ENCODE measurements around the gene GAD2. TPM values are rescaled to one million over a fixed set of nuclear protein-coding genes. Genes with fewer than 3 reads are reported as not detected.
"Not testable (repeated sequence)": the region's sequence is repeated elsewhere in the genome, so short reads cannot be mapped to it uniquely, and the experiment has no call there.

Gene GAD2
- total RNA-seq, 1 donor from 2014 or later, result 14.3 TPM

DNA sequence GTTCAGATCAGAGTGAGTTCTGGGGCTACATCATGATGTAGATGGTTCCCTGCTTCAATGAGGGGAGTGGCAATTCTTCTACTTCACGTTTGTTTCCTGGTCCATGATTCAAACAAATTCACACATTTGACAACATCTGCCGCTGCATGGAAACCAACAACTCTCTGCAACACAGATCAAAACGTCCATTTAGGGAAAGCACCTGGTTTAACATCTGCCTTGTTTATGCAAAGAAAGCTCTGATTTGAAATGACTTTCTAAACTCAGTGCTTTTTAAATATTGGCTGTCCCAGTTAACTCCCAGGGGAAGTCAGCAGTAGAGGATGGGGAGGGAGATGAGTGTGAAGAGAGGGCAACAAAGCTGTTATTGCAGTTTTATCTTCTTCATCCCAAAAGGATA lies 93.8 kb downstream of the GAD2 start:
- DNase-seq (ENCODE audit: low spot score in 2 of 2) (no peak), FAIRE-seq (no peak)

- FAIRE-seq, result no peak
Measured at GRCh38 chr10:26311383-26311940, 94.9 kb downstream of the GAD2 start.

DNA sequence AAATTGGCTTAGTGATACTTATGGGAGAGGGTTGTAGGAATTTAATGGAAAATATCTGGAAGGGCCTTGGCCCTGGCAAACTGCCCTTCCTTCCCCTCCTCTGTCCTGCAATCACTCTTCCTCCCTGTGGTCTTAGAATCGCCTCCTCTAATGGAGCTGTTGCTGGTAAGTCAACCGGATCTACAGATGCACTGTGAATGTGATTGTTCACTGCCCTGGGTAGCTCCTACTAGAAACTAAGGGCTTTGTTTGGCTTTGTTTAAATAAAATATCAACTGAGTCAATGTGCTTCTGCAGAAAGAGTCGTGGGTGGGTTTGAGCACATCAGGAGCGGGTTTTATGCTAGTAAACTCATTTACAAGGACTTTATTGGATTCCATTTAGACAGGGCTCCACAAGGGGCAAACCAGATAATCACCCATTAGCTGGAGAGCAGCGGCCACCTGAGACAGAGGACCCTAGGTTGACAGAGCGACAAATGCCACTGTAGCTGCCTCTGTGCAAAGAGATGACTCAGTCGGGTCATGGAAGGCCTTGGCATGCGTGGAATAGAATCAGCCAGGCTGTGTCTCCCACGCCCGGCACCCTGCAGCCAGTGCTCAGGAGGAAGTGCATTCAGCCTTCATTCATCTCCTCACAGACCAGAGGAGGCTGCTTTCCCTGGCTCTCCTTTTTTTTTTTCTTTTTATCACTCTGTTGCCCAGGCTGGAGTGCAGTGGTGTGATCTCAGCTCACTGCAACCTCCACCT lies 97.9 kb downstream of the GAD2 start:
- no peak for FAIRE-seq
- DNase-seq (ENCODE audit: low spot score in 2 of 2), result no peak

More at GRCh38 chr10:26311383-26311940, 94.9 kb downstream of the GAD2 start:
- DNase-seq (ENCODE audit: low spot score in 2 of 2), result no peak

GRCh38 chr10:26318672-26319071 lies 102.1 kb downstream of the GAD2 start:
- DNase-seq (ENCODE audit: low spot score in 2 of 2), result no peak
- no peak for FAIRE-seq

DNA sequence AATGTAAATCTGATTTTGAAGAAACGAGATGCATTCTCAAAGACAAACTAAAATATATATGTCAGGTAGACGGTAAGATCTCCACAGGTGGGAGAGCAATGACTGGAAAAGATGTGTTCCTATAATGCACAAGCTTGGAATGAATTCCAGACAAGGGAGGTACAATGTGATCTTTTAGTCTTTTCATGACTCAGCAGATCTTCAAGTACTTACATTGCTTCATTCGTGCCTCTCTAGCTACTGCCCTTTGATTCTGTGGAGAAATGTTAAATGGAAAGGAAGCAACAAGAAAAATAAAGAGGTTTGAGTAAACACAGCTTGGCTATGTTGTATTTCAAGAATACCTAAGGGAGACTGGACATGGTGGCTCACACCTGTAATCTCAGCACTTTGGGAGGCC lies 106.6 kb downstream of the GAD2 start:
- FAIRE-seq, result no peak
- no peak for DNase-seq (ENCODE audit: low spot score in 2 of 2)

GRCh38 chr10:26326851-26327250 lies 110.3 kb downstream of the GAD2 start:
- FAIRE-seq (no peak), DNase-seq (ENCODE audit: low spot score in 2 of 2) (no peak)

- FAIRE-seq (no peak), DNase-seq (ENCODE audit: low spot score in 2 of 2) (no peak)
Measured at GRCh38 chr10:26327811-26328210, 111.2 kb downstream of the GAD2 start.

DNA sequence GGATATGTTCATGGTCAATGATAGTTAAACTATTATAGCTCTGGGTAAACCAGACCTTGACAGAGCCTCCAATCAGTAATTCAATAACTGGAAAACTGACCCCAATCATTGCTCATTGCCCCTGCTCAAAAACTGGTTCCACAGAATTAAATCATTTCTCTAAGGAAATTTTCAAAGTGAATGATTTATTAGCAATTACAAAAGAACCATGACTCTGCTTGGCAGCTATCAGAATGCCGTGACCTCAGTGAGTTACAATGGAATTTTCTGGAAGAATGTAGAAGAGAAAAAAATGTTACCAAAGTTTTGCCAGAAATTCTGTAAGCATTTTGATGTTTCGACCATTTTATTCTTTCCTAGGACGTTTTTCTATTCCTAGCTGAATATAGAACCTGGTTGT lies 114.8 kb downstream of the GAD2 start:
- no peak for DNase-seq (ENCODE audit: low spot score in 2 of 2)
- FAIRE-seq, result no peak

- DNase-seq (ENCODE audit: low spot score in 2 of 2) (no peak), FAIRE-seq (no peak)
Measured at GRCh38 chr10:26334232-26334931, 117.8 kb downstream of the GAD2 start.

- DNase-seq (ENCODE audit: low spot score in 2 of 2) (peak in 1 of 2 donors; percentile 16), FAIRE-seq (no peak)
Measured at GRCh38 chr10:26334932-26335573, 118.5 kb downstream of the GAD2 start.

- no peak for DNase-seq (ENCODE audit: low spot score in 2 of 2)
- FAIRE-seq, result no peak
Measured at GRCh38 chr10:26335574-26336093, 119.1 kb downstream of the GAD2 start.

- no peak for FAIRE-seq
- no peak for DNase-seq (ENCODE audit: low spot score in 2 of 2)
Measured at GRCh38 chr10:26336979-26337378, 120.4 kb downstream of the GAD2 start.

DNA sequence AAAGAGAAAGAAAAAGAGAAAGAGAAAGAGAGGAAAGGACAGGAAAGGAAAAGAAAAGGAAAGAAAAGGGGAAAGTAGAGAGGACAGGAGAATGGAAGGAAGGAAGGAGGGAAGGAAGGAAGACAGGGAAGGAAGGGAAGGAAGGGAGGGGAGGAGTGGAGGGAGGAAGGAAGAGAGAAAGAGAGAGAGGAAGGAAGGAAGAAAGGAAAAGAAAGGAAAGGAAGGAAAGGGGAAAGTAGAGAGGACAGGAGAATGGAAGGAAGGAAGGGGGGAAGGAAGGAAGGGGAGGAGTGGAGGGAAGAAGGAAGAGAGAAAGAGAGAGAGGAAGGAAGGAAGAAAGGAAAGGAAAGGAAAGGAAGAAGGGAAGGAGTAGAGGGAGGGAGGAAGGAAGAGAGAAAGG lies 125.1 kb downstream of the GAD2 start:
- no peak for FAIRE-seq

DNA sequence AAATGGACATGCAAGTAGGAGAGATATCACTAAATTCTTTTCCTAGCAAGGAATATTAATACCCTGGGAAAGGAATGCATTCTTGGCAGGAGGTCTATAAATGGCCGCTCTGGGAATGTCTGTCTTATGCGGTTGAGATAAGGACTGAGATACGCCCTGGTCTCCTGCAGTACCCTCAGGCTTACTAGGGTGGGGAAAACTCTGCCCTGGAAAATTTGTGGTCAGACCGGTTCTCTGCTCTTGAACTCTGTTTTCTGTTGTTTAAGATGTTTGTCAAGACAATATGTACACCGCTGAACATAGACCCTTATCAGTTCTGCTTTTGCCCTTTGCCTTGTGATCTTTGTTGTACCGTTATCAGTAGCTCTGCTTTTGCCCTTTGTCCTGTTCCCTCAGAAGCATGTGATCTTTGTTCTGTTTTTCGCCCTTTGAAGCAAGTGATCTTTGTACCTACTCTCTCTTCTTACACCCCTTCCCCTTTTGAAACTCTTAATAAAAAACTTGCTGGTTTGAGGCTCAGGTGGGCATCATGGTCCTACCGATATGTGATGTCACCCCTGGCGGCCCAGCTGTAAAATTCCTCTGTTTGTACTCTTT lies 132.3 kb downstream of the GAD2 start:
- DNase-seq (ENCODE audit: low spot score in 2 of 2); FAIRE-seq: not testable (repeated sequence)

More for the DNA sequence above, 125.1 kb downstream of the GAD2 start:
- DNase-seq (ENCODE audit: low spot score in 2 of 2), result no peak

Other genes starting within 250 kb of the GAD2 start
- gene APBB1IP, start 221.6 kb downstream of the GAD2 start, total RNA-seq, result 0.82 TPM